ENCODE results near the gene ETDB. TPM values are rescaled to one million over a fixed set of nuclear protein-coding genes. Genes with fewer than 3 reads are reported as not detected.

ETDB gene
- total RNA-seq, 1 donor from 2014 or later = not detected

GRCh38 chrX:135114392-135114791 lies 5.9 kb downstream of the ETDB start:
- Histone ChIP-seq H3K27me3 (no peaks in the 10 kb centered on the region), H3K4me1 (no peaks in the 10 kb centered on the region), H2AFZ (replicated peaks) (no peak overlapping the region), H4K20me1 (ENCODE audit: low read depth) (no peaks in the 10 kb centered on the region), H3K79me2 (ENCODE audit: low read depth) (no peaks in the 10 kb centered on the region), H3K4me3 (no peak overlapping the region), H3F3A (ENCODE audit: low read depth) (peaks cover 3% of the 10 kb centered on the region), H3K9me3 (ENCODE audit: low read depth) (peaks cover 4% of the 10 kb centered on the region), H3K27ac (no peak overlapping the region), H3K4me2 (no peak overlapping the region), H3K36me3 (no peaks in the 10 kb centered on the region), H3K9ac (no peak overlapping the region)
- H3K27ac Mint-ChIP-seq = no peak overlapping the region
- H3K9me3 Mint-ChIP-seq = peaks cover 6% of the 10 kb centered on the region
- H3K4me1 Mint-ChIP-seq = no peaks in the 10 kb centered on the region
- no peaks in the 10 kb centered on the region for H3K27me3 Mint-ChIP-seq (ENCODE audit: insufficient read depth, low read depth)
- no peak for DNase-seq (ENCODE audit: low spot score)
- H3K4me3 Mint-ChIP-seq = no peak overlapping the region
- TF ChIP-seq EZH2phosphoT487 (IDR thresholded peaks at IDR 0.05) (no peak), CTCF (IDR thresholded peaks at IDR 0.05) (no peak), EZH2 (IDR thresholded peaks at IDR 0.05) (no peak)
- no peaks in the 10 kb centered on the region for H3K36me3 Mint-ChIP-seq

DNA sequence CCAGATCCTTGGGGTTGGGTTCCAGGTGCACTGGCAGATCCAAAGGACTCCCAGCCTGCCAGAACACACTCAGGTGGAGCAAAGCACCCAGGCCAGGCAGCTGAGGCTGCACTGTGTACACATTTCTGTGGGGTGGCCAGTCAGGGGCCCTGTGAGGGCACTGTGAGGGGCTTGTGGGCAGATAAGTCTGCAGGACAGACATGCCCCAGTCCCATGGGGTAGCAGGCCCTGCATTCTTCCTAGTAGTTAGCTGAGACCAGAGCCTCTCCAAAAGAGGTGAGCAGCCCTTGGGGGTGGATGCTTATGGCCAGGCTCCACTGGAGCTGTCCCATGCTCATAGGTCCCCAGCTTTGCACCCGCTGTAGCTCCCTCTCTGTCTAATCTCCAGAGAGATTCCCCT lies 7.6 kb downstream of the ETDB start:
- Mint-ChIP-seq H3K36me3 (no peaks in the 10 kb centered on the region), H3K27ac (no peak overlapping the region), H3K27me3 (ENCODE audit: insufficient read depth, low read depth) (no peaks in the 10 kb centered on the region), H3K9me3 (peaks cover 6% of the 10 kb centered on the region), H3K4me1 (no peaks in the 10 kb centered on the region), H3K4me3 (no peak overlapping the region)
- H3K4me1 ChIP-seq = no peaks in the 10 kb centered on the region
- peaks cover 3% of the 10 kb centered on the region for H3F3A ChIP-seq (ENCODE audit: low read depth)
- H3K4me2 ChIP-seq = no peak overlapping the region
- H3K9ac ChIP-seq = no peak overlapping the region
- no peak overlapping the region for H2AFZ ChIP-seq (replicated peaks)
- H3K36me3 ChIP-seq = no peaks in the 10 kb centered on the region
- no peak overlapping the region for H3K4me3 ChIP-seq
- no peaks in the 10 kb centered on the region for H3K79me2 ChIP-seq (ENCODE audit: low read depth)
- H3K9me3 ChIP-seq (ENCODE audit: low read depth) = peaks cover 4% of the 10 kb centered on the region
- H3K27me3 ChIP-seq = no peaks in the 10 kb centered on the region
- H4K20me1 ChIP-seq (ENCODE audit: low read depth) = no peaks in the 10 kb centered on the region
- H3K27ac ChIP-seq = no peak overlapping the region
- DNase-seq (ENCODE audit: low spot score) = no peak
- no peak for TF ChIP-seq EZH2phosphoT487 (IDR thresholded peaks at IDR 0.05)
- TF ChIP-seq CTCF (IDR thresholded peaks at IDR 0.05) = no peak
- no peak for TF ChIP-seq EZH2 (IDR thresholded peaks at IDR 0.05)

GRCh38 chrX:135112096-135112729 lies 8.1 kb downstream of the ETDB start:
- H3K4me1 Mint-ChIP-seq = no peaks in the 10 kb centered on the region
- H3K27ac Mint-ChIP-seq = no peak overlapping the region
- Histone ChIP-seq H4K20me1 (ENCODE audit: low read depth) (no peaks in the 10 kb centered on the region), H3K9ac (no peak overlapping the region), H3K4me2 (no peak overlapping the region), H3K4me3 (no peak overlapping the region), H2AFZ (replicated peaks) (no peak overlapping the region), H3K36me3 (no peaks in the 10 kb centered on the region), H3K27ac (no peak overlapping the region), H3K79me2 (ENCODE audit: low read depth) (no peaks in the 10 kb centered on the region), H3K9me3 (ENCODE audit: low read depth) (peaks cover 4% of the 10 kb centered on the region), H3K27me3 (no peaks in the 10 kb centered on the region), H3K4me1 (no peaks in the 10 kb centered on the region), H3F3A (ENCODE audit: low read depth) (peaks cover 3% of the 10 kb centered on the region)
- no peaks in the 10 kb centered on the region for H3K36me3 Mint-ChIP-seq
- peaks cover 6% of the 10 kb centered on the region for H3K9me3 Mint-ChIP-seq
- TF ChIP-seq EZH2phosphoT487 (IDR thresholded peaks at IDR 0.05) = no peak
- TF ChIP-seq CTCF (IDR thresholded peaks at IDR 0.05) = peak; percentile 64
- H3K27me3 Mint-ChIP-seq (ENCODE audit: insufficient read depth, low read depth) = no peaks in the 10 kb centered on the region
- H3K4me3 Mint-ChIP-seq = no peak overlapping the region
- DNase-seq (ENCODE audit: low spot score) = peak; percentile 31
